ENCODE results near the gene SPATA20. TPM values are rescaled to one million over a fixed set of nuclear protein-coding genes. Genes with fewer than 3 reads are reported as not detected.

The SPATA20 gene
- total RNA-seq, 1 donor from 2014 or later, result 25.8 TPM

DNA sequence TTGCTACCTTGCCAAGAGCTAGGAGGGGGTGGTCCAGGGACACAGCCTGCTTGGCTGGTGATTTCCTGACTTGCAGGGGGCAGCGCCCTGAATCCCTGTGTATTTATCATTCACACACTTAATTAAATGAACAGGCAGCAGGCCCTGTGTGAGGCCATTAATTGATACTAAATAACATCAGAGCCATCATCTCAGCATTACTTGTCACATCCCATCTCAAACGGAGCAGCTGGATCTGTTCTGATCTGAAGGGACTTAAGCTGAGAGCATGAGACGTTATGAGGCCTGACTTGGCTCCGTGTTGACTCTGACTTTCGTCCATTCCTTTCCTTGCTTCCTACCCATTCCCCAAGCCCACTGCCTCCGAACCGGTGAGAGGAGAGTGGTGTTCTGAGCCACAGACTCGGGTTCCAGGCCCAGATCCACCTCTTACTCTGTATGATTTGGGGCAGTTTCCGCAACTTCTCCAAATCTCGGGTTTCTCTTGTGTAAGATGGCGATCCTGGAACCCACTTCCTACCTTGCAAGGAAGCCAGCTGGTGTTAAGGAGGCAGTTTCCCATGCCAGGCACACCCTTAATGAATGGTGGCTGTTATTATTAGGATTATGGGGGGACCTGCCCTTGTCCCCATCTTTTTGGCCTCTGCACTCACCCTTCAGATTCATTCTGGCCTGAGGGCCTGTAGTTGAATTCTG is 47.3 kb downstream of the SPATA20 start:
- peaks cover 29% of the 10 kb centered on the region for H3K4me1 Mint-ChIP-seq
- no peaks in the 10 kb centered on the region for H3K9me3 Mint-ChIP-seq
- H3K4me3 Mint-ChIP-seq, result no peak overlapping the region

DNA sequence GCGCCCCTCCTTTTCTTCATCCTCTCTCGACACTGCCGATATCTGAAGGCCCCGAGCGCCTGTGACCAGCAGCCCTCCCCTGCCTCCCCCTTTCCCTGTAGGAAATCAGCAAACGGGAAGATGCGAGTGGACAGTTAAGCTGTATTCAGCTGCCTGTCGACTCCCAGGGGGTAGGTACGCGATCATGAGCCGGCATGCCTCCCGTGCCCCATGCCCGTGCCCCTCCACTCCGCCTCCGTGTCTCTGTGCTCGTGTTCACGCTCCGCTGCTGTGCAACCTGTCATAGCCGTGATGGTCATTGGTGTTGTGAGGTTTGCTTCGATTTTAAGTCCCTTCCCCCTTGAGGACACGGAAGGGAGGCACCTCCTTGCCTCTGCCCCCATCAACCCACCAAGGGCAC is 47.9 kb downstream of the SPATA20 start:
- Mint-ChIP-seq H3K27ac (ENCODE audit: unreplicated experiment) (no peak overlapping the region), H3K36me3 (ENCODE audit: low read depth) (no peaks in the 10 kb centered on the region), H3K9me3 (no peaks in the 10 kb centered on the region), H3K4me1 (peaks cover 23% of the 10 kb centered on the region), H3K4me3 (no peak overlapping the region), H3K27me3 (ENCODE audit: low read depth) (no peaks in the 10 kb centered on the region)
- TF ChIP-seq, protein P1, sequence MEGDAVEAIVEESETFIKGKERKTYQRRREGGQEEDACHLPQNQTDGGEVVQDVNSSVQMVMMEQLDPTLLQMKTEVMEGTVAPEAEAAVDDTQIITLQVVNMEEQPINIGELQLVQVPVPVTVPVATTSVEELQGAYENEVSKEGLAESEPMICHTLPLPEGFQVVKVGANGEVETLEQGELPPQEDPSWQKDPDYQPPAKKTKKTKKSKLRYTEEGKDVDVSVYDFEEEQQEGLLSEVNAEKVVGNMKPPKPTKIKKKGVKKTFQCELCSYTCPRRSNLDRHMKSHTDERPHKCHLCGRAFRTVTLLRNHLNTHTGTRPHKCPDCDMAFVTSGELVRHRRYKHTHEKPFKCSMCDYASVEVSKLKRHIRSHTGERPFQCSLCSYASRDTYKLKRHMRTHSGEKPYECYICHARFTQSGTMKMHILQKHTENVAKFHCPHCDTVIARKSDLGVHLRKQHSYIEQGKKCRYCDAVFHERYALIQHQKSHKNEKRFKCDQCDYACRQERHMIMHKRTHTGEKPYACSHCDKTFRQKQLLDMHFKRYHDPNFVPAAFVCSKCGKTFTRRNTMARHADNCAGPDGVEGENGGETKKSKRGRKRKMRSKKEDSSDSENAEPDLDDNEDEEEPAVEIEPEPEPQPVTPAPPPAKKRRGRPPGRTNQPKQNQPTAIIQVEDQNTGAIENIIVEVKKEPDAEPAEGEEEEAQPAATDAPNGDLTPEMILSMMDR (conservative IDR thresholded peaks at IDR 0.05), result no peak
- no peak for DNase-seq (ENCODE audit: low read depth, low spot score)

More for the DNA sequence above, 47.3 kb downstream of the SPATA20 start:
- TF ChIP-seq, protein P1 (conservative IDR thresholded peaks at IDR 0.05), result no peak
- H3K27ac Mint-ChIP-seq (ENCODE audit: unreplicated experiment), result no peak overlapping the region
- DNase-seq (ENCODE audit: low read depth, low spot score), result no peak
- no peaks in the 10 kb centered on the region for H3K36me3 Mint-ChIP-seq (ENCODE audit: low read depth)
- peaks cover under 1% of the 10 kb centered on the region for H3K27me3 Mint-ChIP-seq (ENCODE audit: low read depth)

DNA sequence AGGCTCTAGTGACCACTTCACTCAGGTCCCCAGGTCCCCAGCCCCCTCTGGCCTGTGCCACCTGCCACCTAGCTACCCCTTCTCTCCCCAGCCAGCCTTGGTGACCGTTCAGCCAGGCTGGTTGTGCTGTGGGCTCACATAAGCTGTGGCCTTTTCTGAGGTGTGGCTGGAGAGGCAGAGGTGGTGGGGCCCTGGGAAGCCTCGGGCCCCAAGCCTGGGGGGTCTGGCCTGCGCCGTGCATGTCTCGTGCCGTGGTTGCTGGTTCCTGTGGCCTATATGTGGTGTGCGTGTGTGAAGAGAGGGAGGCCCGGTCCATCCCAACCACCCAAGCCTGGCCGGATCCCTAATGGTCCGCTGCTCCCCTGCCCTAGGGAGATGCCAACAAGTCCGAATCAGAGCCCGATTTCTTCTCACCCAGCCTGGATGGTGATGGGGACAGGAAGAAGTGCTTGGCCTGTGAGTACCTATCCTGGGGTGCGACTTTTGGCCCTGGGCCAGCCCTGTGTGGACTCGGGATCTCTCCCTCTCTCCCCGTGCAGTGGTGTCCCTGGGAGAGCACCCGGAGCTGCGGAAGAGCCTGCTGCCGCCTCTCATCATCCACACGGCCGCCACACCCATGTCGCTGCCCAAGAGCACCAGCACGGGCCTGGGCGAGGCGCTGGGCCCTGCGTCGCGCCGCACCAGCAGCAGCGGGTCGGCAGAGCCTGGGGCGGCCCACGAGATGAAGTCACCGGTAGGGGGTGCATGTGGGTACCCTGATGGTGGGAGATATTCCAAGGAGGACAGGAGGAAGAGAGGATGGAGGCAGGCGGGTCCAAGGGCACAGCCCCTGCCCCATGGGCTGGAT is 49.4 kb downstream of the SPATA20 start:
- H3K27ac Mint-ChIP-seq (ENCODE audit: unreplicated experiment), result no peak overlapping the region
- H3K36me3 Mint-ChIP-seq (ENCODE audit: low read depth), result no peaks in the 10 kb centered on the region
- TF ChIP-seq, protein P1 (conservative IDR thresholded peaks at IDR 0.05), result peak; percentile 45
- H3K4me1 Mint-ChIP-seq, result peaks cover 22% of the 10 kb centered on the region
- H3K9me3 Mint-ChIP-seq, result no peaks in the 10 kb centered on the region
- H3K4me3 Mint-ChIP-seq, result no peak overlapping the region
- DNase-seq (ENCODE audit: low read depth, low spot score), result peak; percentile 40
- no peaks in the 10 kb centered on the region for H3K27me3 Mint-ChIP-seq (ENCODE audit: low read depth)

DNA sequence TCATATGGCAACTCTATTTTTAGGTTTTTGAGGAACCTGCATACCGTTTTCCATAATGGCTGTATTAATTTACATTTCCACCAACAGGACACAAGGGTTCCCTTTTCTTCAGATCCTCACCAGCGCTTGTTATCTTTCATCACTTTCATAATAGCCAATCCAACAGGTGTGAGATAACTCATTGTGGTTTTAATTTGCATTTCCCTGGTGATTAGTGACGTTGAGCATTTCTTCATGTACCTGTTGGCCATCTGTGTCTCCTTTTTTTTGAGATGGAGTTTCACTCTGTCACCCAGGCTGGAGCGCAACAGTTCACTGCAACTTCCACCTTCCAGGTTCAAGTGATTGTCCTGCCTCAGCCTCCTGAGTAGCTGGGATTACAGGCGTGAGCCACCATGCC is 51.5 kb downstream of the SPATA20 start:
- DNase-seq (ENCODE audit: low read depth, low spot score), result no peak
- H3K36me3 Mint-ChIP-seq (ENCODE audit: low read depth), result no peaks in the 10 kb centered on the region
- H3K9me3 Mint-ChIP-seq, result no peaks in the 10 kb centered on the region
- TF ChIP-seq, protein P1 (conservative IDR thresholded peaks at IDR 0.05), result no peak
- H3K4me3 Mint-ChIP-seq, result no peak overlapping the region
- H3K27ac Mint-ChIP-seq (ENCODE audit: unreplicated experiment), result no peak overlapping the region
- H3K4me1 Mint-ChIP-seq, result peaks cover 24% of the 10 kb centered on the region
- H3K27me3 Mint-ChIP-seq (ENCODE audit: low read depth), result peaks cover 2% of the 10 kb centered on the region

DNA sequence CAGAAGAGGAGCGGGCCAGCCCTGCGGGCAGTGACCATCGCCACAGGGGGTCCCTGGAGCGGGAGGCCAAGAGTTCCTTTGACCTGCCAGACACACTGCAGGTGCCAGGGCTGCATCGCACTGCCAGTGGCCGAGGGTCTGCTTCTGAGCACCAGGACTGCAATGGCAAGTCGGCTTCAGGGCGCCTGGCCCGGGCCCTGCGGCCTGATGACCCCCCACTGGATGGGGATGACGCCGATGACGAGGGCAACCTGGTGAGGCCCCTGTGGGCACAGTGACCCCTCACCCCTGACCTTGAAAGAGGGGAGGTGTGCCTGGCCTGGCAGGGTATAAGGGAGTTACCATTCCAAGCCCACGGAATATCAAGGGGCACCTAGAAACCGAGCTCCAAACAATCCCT is 52.6 kb downstream of the SPATA20 start:
- Mint-ChIP-seq H3K4me1 (peaks cover 17% of the 10 kb centered on the region), H3K27ac (ENCODE audit: unreplicated experiment) (no peak overlapping the region), H3K4me3 (no peak overlapping the region), H3K36me3 (ENCODE audit: low read depth) (no peaks in the 10 kb centered on the region), H3K9me3 (no peaks in the 10 kb centered on the region), H3K27me3 (ENCODE audit: low read depth) (peaks cover 2% of the 10 kb centered on the region)
- TF ChIP-seq, protein P1 (conservative IDR thresholded peaks at IDR 0.05), result no peak
- DNase-seq (ENCODE audit: low read depth, low spot score), result no peak

Measured in neural crest cell (in vitro differentiated cells).